ENCODE measurements around the gene CRACDL.

GRCh38 chr2:98892871-98893270 lies 43.2 kb downstream of the CRACDL start:
- TF ChIP-seq FOSL1 (CRISPR knock-in tag; IDR thresholded peaks at IDR 0.05; ENCODE audit: borderline replicate concordance), result no peak
- TF ChIP-seq ZNF317 (CRISPR knock-in tag; IDR thresholded peaks at IDR 0.05), result no peak
